Activated CD4-positive, alpha-beta T cell treated with anti-CD3 and anti-CD28 coated beads for 36 hours (primary cell): Measurements from ENCODE around the gene CEP78. TPM values are rescaled to one million over a fixed set of nuclear protein-coding genes. Genes with fewer than 3 reads are reported as not detected.
"Not testable (repeated sequence)": the region's sequence is repeated elsewhere in the genome, so short reads cannot be mapped to it uniquely, and the experiment has no call there.

Source experiments
- ATAC-seq: fragments of 200-7000 bp; cut with Tn5 transposase; one replicate; pipeline ENCODE4 v1.10.0; 2021; ENCODE audit warnings: mild to moderate bottlenecking, moderate library complexity
- CTCF ChIA-PET: fragments of 350-600 bp; sonication (Branson Sonifier 250); formaldehyde crosslinking; loops from one replicate; lab custom pipeline; 2021; ENCODE audit warnings: antibody characterized with exemption; lab: Charles Lee
- POLR2A ChIA-PET: fragments of 350-600 bp; sonication (Branson Sonifier 250); formaldehyde crosslinking; loops from one replicate; lab custom pipeline; 2021; ENCODE audit warnings: antibody characterized with exemption, inconsistent platforms; lab: Charles Lee
- DNase-seq: peaks from one replicate; pipeline ENCODE4 v3.0.0-alpha.2; 2020
- H3K27ac Mint-ChIP-seq: one replicate; pipeline ENCODE4 v1.8.0; 2021; ENCODE audit warnings: mixed read lengths
- H3K27me3 Mint-ChIP-seq: one replicate; pipeline ENCODE4 v1.8.0; 2021; ENCODE audit warnings: mixed read lengths
- H3K36me3 Mint-ChIP-seq: one replicate; pipeline ENCODE4 v1.8.0; 2021; ENCODE audit warnings: low read depth, mixed read lengths
- H3K4me1 Mint-ChIP-seq: one replicate; pipeline ENCODE4 v1.8.0; 2021; ENCODE audit warnings: mixed read lengths
- H3K4me3 Mint-ChIP-seq: one replicate; pipeline ENCODE4 v1.8.0; 2021; ENCODE audit warnings: mild to moderate bottlenecking, moderate library complexity, mixed read lengths
- H3K9me3 Mint-ChIP-seq: one replicate; pipeline ENCODE4 v1.8.0; 2021; ENCODE audit warnings: low read depth, mixed read lengths
- intact Hi-C, 2 experiments: fragments of 100-400 bp; cut with DNase I in 1 of 2; cut with micrococcal nuclease in 1 of 2; formaldehyde crosslinking; loops; one replicate each; pipeline versions ENCODE4 v1.14.2 to v1.15.1; 2022 to 2024; cut with DNase I, micrococcal nuclease
- total RNA-seq, 2 experiments: library from RNA; stranded (reverse); gene quantifications; one replicate each; pipeline ENCODE4 v1.2.3, GENCODE V29; 2021

The CEP78 gene
- total RNA-seq, 2 experiments from 2014 or later = 35.0 to 39.2 TPM

DNA sequence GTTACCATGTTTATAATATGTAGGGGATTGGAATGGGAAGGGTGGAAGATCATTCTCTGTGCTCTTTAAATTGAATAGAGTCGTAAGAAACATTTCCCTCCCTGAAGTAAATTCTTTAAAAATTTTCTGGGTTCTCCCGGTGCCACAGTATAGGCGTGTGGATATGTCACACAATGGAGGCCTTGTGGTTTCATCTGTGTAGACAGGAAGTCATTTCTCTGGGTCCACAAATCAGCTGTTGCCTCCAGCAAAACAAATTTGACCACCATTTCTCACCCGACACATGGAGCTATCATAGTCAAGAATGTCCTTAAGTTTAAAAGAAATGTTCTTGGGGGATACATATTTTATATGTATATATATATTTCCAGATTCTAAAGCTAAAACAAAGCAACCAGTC is 17.4 kb downstream of the CEP78 start:
- Mint-ChIP-seq H3K4me3 (no peak overlapping the region), H3K27ac (no peak overlapping the region), H3K9me3 (no peaks in the 10 kb centered on the region), H3K27me3 (no peaks in the 10 kb centered on the region), H3K4me1 (no peaks in the 10 kb centered on the region), H3K36me3 (peaks cover 19% of the 10 kb centered on the region)
- ChIA-PET CTCF (no interaction called here), POLR2A (interaction anchor here (0.6 kb wide), 1 partner anchor 14 kb away, joined by 3 read pairs; no protein-coding TSS in a partner anchor)
- intact Hi-C loops = no loop called here
- DNase-seq = no peak
- ATAC-seq = no peak

DNA sequence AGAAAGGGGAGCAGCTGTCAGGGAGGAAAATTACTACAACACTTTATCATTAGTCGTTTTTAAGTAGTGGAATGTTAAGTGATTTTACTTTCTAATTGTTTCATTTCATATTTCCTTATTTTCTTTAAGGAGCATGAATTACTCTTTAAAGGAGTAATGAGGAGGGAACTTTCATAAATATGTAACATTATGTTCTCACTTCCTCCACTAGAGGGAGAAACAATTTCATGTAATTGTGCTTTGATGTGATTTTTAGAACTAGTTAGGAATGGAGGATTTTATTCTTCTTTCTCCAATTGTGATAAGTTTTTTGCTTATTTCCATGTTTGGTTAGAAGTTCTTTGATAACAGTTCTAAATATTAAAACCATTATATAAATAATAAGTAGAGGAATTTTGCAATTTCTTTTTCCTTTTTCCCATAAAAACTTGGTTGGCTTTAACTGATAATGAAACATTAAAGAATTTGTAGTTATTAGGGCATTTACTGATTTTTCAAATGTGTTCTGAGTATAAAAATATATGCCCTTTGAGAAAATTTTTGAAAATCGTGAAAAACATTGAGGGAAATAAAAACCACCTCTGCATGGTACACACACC is 25.6 kb downstream of the CEP78 start:
- Mint-ChIP-seq H3K4me1 (no peaks in the 10 kb centered on the region), H3K4me3 (no peak overlapping the region), H3K9me3 (no peaks in the 10 kb centered on the region), H3K27ac (no peak overlapping the region), H3K36me3 (peaks cover 14% of the 10 kb centered on the region), H3K27me3 (no peaks in the 10 kb centered on the region)
- ATAC-seq (no peak), DNase-seq (no peak)
- CTCF ChIA-PET = interaction anchor here (0.6 to 1.5 kb wide), 6 partner anchors 10 to 1187 kb away, joined by 3 to 7 read pairs (median 3); no protein-coding TSS in a partner anchor
- intact Hi-C loops = loop anchor here (1.0 to 2.0 kb wide), 3 partner anchors 35 to 108 kb away; partner anchors contain the start of gene PSAT1 (in 1 of the 2)
- POLR2A ChIA-PET = no interaction called here

DNA sequence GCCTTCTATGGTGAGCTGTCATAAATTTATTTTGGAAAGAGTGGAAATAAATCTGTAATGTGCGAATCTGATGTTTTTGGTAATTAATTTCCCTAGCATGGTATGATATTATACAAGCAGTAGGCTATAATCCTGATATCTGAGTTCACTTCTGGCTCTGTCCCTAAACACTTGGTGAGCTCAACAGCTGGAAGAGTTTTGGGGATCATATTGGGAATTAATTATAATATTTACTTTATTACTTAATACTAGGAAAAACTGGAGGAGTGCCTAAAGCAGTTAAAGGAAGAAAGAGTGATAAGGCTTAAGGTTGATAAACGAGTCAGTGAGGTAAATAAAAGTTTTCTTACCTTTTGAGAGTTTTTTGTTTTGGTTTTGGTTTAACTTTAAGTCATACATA is 26.8 kb downstream of the CEP78 start:
- ATAC-seq (no peak), DNase-seq (no peak)
- Mint-ChIP-seq H3K27ac (no peak overlapping the region), H3K9me3 (no peaks in the 10 kb centered on the region), H3K4me3 (no peak overlapping the region), H3K27me3 (no peaks in the 10 kb centered on the region), H3K36me3 (peaks cover 20% of the 10 kb centered on the region), H3K4me1 (no peaks in the 10 kb centered on the region)
- intact Hi-C loops = no loop called here
- ChIA-PET POLR2A (no interaction called here), CTCF (interaction anchor here (0.6 to 2.0 kb wide), 4 partner anchors 30 to 107 kb away, joined by 3 to 5 read pairs (median 4); partner anchors contain the start of gene PSAT1)

DNA sequence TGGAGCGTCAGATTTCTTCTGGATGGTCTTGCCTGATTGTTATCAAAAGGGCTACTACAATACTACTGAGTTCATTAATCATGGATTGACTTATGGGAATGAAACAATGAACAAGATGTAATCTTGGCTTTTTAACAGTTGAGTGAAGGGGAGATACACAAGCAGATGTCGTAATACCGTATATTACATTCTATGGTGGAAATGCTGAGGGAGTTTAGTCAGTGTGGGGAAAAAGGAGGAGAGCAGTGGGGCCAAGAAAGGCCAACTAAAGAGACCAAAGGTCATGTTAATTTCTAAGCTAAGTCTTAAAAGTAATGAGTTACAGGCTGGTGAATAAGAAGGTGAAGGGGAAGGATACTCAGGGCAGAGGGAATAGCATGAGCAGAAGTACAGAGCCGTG is 32.0 kb downstream of the CEP78 start:
- Mint-ChIP-seq H3K4me3 (no peak overlapping the region), H3K9me3 (no peaks in the 10 kb centered on the region), H3K27ac (no peak overlapping the region), H3K4me1 (no peaks in the 10 kb centered on the region), H3K36me3 (peaks cover 36% of the 10 kb centered on the region), H3K27me3 (no peaks in the 10 kb centered on the region)
- CTCF ChIA-PET = interaction anchor here (0.9 to 1.1 kb wide), 2 partner anchors 10 to 101 kb away, joined by 3 to 4 read pairs; no protein-coding TSS in a partner anchor
- intact Hi-C loops = no loop called here
- POLR2A ChIA-PET = no interaction called here
- ATAC-seq (no peak), DNase-seq (no peak)

DNA sequence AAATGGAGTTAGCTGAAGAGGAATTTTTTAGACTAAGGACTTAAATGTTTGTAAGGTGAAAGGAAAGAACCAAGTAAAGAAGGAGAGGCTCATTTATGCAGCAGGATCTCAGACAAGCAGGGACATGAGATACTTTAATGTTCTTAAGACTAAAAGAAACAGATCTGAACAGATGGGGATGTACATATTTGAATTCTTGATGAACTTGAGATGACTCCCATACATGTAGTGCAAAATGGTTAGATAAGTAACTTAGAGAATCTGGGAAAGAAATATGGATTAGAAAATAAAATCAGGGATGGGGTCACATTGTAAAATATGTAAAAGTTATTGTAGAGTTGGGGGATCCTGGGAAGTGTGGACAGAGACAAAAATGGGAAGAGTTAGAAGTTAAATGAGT is 33.9 kb downstream of the CEP78 start:
- H3K27ac Mint-ChIP-seq = no peak overlapping the region
- intact Hi-C loops = no loop called here
- CTCF ChIA-PET = no interaction called here
- H3K4me1 Mint-ChIP-seq = no peaks in the 10 kb centered on the region
- peaks cover 34% of the 10 kb centered on the region for H3K36me3 Mint-ChIP-seq
- POLR2A ChIA-PET = no interaction called here
- no peaks in the 10 kb centered on the region for H3K27me3 Mint-ChIP-seq
- DNase-seq = no peak
- ATAC-seq = no peak
- no peaks in the 10 kb centered on the region for H3K9me3 Mint-ChIP-seq
- no peak overlapping the region for H3K4me3 Mint-ChIP-seq

DNA sequence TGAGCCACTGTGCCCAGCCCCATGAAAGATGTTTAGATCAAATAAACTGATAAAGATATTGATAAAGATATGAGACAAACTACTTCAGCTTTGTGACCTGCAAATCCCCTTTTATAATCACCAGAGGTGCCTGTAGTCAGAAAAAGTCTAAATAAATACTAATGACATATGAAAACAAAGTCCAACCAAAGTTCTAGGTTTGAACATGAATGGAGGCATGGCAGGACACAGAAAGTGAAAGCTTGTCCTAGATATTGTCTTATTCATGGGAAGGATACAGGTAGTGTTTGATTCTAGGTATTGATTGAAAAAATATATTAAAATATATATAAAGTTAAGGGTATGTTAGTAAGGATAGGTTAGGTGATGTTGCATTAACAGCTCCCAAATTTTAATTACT is 36.4 kb downstream of the CEP78 start:
- no peaks in the 10 kb centered on the region for H3K4me1 Mint-ChIP-seq
- DNase-seq (no peak), ATAC-seq (no peak)
- H3K36me3 Mint-ChIP-seq = peaks cover 23% of the 10 kb centered on the region
- H3K4me3 Mint-ChIP-seq = no peak overlapping the region
- H3K27ac Mint-ChIP-seq = no peak overlapping the region
- H3K27me3 Mint-ChIP-seq = no peaks in the 10 kb centered on the region
- no peaks in the 10 kb centered on the region for H3K9me3 Mint-ChIP-seq
- intact Hi-C loops = no loop called here
- ChIA-PET POLR2A (no interaction called here), CTCF (interaction anchor here (0.6 to 1.8 kb wide), 5 partner anchors 8 to 1270 kb away, joined by 3 to 6 read pairs (median 4); no protein-coding TSS in a partner anchor)

DNA sequence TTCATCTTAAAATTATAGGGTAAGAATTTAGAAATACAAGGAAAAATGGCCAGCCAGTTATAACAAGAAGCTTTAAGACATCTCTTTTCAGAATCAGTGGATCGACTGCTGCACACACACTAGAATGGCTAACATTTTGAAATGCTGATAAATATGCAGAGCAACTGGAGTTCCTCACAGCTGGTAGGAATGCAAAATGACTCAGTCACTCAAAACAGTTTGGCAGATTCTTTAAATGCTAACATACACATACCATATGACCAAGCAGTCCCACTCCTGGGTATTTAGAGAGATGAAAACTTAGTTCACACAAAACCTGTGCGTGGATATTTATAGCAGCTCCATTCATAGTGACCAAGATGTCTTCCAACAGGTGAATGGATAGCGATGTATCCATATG is 37.9 kb downstream of the CEP78 start:
- Mint-ChIP-seq H3K9me3 (no peaks in the 10 kb centered on the region), H3K36me3 (peaks cover 15% of the 10 kb centered on the region), H3K4me1 (peaks cover 3% of the 10 kb centered on the region), H3K27ac (no peak overlapping the region), H3K4me3 (no peak overlapping the region), H3K27me3 (no peaks in the 10 kb centered on the region)
- DNase-seq = no peak
- no peak for ATAC-seq
- ChIA-PET POLR2A (no interaction called here), CTCF (interaction anchor here (0.7 to 1.5 kb wide), 2 partner anchors 15 to 23 kb away, joined by 3 read pairs; partner anchors contain the start of gene PSAT1)
- intact Hi-C loops = no loop called here

DNA sequence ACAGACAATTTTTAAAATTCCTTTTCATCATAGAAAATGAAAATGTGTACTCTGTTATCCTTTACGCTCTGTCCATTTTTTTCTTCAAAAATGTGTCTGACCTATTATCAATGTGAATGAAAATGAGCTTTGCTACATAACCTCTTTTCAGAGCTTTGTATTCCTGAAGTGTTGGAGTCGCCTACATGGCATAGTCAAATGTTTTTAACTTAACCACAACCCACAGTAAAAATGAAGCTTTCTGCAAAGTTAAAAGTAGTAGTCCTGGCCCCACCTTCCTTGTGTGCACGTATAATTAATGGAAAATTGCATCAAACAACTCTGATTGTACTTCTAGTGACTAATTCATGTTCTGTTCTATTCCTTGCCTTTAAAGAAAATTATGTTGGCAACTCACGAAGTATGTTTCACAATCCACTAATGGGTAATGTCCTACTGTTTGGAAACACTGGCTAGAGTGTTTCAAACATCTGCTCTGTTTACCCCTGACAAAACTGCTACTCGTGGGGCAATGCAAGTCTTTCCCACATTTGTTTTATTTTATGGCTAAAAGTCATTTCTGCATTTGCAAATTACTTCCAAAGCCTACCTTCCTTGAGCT is 42.4 kb downstream of the CEP78 start:
- no peaks in the 10 kb centered on the region for H3K27me3 Mint-ChIP-seq
- H3K9me3 Mint-ChIP-seq = no peaks in the 10 kb centered on the region
- H3K4me3 Mint-ChIP-seq = no peak overlapping the region
- intact Hi-C loops = no loop called here
- no peak for ATAC-seq
- ChIA-PET CTCF (interaction anchor here (0.6 kb wide), 1 partner anchor 10 kb away, joined by 3 read pairs; no protein-coding TSS in a partner anchor), POLR2A (no interaction called here)
- DNase-seq = no peak
- no peaks in the 10 kb centered on the region for H3K36me3 Mint-ChIP-seq
- no peak overlapping the region for H3K27ac Mint-ChIP-seq
- peaks cover 3% of the 10 kb centered on the region for H3K4me1 Mint-ChIP-seq

DNA sequence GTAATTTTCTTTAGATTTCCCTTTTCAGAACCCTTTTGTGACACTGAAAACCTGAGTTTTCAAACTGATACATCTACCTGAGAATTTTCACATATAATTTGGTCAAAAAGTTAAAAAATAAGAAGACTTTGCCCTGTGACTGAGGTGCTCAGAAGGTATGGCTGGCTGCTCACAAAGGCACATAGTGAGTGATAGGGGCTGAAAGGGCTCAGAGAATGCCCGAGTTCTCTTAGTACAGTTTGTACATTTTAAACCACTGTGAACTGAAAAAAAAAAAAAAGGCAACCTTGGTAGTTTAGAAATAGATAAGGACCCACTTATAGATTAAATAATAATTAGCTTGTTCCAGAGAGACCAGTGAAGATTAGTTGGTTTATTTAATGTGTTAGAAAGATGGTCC is 42.9 kb downstream of the CEP78 start:
- intact Hi-C loops = no loop called here
- Mint-ChIP-seq H3K36me3 (no peaks in the 10 kb centered on the region), H3K4me3 (no peak overlapping the region), H3K27me3 (no peaks in the 10 kb centered on the region), H3K4me1 (peaks cover 3% of the 10 kb centered on the region), H3K9me3 (peaks cover under 1% of the 10 kb centered on the region), H3K27ac (no peak overlapping the region)
- DNase-seq (no peak), ATAC-seq (no peak)
- ChIA-PET POLR2A (no interaction called here), CTCF (interaction anchor here (0.6 kb wide), 1 partner anchor 9 kb away, joined by 3 read pairs; no protein-coding TSS in a partner anchor)

DNA sequence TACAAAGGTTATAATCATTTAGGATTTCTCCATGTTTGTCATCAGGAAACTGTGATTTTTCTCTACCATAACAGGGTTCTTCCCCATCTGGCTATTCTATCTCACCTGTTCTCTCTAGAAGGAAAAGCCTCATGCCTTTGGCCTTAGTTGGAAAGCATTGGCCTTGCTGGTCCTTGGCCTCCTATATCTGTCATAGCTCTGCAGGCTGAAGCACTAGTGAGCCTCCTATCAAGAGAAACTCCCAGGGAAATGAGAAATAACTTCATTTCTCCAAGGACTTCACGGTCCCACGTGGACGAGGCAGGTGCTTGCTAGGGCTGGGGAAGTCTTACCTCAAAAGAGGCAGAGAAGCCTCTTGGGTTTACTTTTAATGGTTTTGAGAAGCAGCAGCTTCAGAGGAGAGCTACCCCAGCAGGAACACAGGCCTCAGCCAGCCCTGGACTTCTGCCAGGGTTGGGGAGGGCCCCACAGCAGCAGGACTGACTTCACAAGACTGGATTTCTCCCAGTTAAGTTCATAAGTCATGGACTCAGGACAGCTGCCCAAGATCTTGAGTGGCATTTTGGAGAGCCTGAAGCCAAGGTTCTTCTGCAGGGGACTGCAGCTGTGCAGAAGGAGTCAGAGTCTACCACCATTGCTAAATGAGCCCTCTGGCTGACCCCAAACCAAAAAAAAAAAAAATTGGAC is 45.2 kb downstream of the CEP78 start:
- H3K4me3 Mint-ChIP-seq = no peak overlapping the region
- ATAC-seq (no peak), DNase-seq (no peak)
- ChIA-PET CTCF (interaction anchor here (0.6 to 1.4 kb wide), 2 partner anchors 8 to 484 kb away, joined by 3 to 6 read pairs; no protein-coding TSS in a partner anchor), POLR2A (no interaction called here)
- no peaks in the 10 kb centered on the region for H3K36me3 Mint-ChIP-seq
- H3K9me3 Mint-ChIP-seq = peaks cover 2% of the 10 kb centered on the region
- intact Hi-C loops = no loop called here
- peaks cover 3% of the 10 kb centered on the region for H3K4me1 Mint-ChIP-seq
- H3K27ac Mint-ChIP-seq = no peak overlapping the region
- H3K27me3 Mint-ChIP-seq = no peaks in the 10 kb centered on the region

DNA sequence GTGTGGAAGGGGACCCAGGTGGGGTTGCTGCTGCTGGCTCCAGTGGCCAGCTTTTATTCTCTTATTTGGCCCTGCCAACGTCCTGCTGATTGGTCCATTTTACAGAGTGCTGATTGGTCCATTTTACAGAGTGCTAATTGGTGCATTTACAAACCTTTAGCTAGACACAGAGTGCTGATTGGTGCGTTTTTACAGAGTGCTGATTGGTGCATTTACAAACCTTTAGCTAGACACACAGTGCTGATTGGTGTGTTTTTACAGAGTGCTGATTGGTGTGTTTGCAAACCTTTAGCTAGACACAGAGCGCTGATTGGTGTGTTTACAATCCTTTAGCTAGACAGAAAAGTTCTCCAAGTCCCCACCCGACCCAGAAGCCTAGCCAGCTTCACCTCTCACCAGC is 48.3 kb downstream of the CEP78 start:
- POLR2A ChIA-PET, ATAC-seq, H3K9me3 Mint-ChIP-seq, H3K27ac Mint-ChIP-seq, DNase-seq, H3K4me1 Mint-ChIP-seq, H3K4me3 Mint-ChIP-seq, H3K36me3 Mint-ChIP-seq, intact Hi-C loops, H3K27me3 Mint-ChIP-seq: not testable (repeated sequence)
- CTCF ChIA-PET = interaction anchor here (1.3 kb wide), 1 partner anchor 13 kb away, joined by 5 read pairs; the partner anchor contains the start of gene PSAT1
